Upper lobe of left lung (tissue), 4 donors: Measurements from ENCODE around the gene RASGEF1C.

ENCODE experiments used
- POLR2A ChIP-seq, 4 donors: fragments of 450-650 bp; IDR thresholded peaks; one replicate each; pipeline ENCODE4 v1.5.1; 2016 to 2017; ENCODE audit warnings: antibody characterized with exemption in 4 of 4, mild to moderate bottlenecking in 2 of 4
- POLR2AphosphoS5 ChIP-seq, 2 donors: sonication (generic); formaldehyde crosslinking; IDR thresholded peaks; one replicate each; pipeline ENCODE4 v1.5.1; 2017; ENCODE audit warnings: antibody characterized with exemption in 2 of 2
- TF ChIP-seq, protein P1 (sequence below), 6 experiments: fragments of 450-650 bp in 4 of 6; fragments of 200-600 bp in 2 of 6; sonication (generic) in 2 of 6; IDR thresholded peaks; one replicate each; pipeline ENCODE4 v1.5.1; 2016 to 2019; ENCODE audit warnings: antibody characterized with exemption in 6 of 6

DNA sequence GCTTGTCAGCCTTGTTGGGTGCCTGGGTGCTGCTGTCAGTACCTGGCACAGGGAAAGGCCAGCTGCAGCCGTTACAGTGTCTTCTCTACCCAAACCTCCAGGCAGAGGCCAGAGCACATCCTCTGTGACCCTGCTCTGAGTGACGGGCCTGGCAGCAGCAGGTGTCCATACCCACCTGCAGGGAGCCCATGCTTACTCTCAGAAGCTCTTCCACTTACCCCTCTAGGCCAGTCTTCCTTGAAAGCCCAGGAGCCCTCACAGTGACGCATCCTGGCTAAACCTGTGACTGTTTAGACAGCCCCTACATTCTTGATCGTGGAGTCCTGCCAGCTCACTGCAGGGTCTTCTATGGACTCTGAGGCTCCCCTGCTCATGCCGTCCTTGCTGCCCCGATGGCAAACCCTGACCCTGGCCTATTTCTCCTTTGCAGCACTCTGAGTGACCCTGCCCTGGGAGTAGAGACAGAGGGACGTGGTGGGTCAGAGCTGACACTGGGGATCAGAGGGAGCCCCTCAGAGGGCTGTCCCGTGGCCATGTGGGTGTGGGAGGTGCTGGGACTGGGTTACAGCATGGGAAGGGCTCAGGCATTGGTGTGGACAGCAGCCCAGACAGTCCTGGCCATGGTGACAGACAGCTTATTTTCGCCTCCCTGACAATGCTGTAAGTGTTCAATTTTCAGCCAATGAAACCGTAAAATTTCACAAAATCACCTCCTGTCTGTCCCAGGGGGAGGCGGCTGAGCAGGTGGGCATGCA, 69.9 kb downstream of the RASGEF1C start:
- TF ChIP-seq, protein P1, sequence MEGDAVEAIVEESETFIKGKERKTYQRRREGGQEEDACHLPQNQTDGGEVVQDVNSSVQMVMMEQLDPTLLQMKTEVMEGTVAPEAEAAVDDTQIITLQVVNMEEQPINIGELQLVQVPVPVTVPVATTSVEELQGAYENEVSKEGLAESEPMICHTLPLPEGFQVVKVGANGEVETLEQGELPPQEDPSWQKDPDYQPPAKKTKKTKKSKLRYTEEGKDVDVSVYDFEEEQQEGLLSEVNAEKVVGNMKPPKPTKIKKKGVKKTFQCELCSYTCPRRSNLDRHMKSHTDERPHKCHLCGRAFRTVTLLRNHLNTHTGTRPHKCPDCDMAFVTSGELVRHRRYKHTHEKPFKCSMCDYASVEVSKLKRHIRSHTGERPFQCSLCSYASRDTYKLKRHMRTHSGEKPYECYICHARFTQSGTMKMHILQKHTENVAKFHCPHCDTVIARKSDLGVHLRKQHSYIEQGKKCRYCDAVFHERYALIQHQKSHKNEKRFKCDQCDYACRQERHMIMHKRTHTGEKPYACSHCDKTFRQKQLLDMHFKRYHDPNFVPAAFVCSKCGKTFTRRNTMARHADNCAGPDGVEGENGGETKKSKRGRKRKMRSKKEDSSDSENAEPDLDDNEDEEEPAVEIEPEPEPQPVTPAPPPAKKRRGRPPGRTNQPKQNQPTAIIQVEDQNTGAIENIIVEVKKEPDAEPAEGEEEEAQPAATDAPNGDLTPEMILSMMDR (IDR thresholded peaks at IDR 0.05) = no peak
- TF ChIP-seq POLR2AphosphoS5 (IDR thresholded peaks at IDR 0.05) = no peak
- TF ChIP-seq POLR2A (IDR thresholded peaks at IDR 0.05) = no peak
